T-helper 1 cell treated with Interleukin-12 subunit alpha and Interleukin-12 subunit beta and Interleukin-4 antibody, amounts not matched to agents 30 ng/mL and 1 ng/mL, for 36 hours (primary cell): ENCODE measurements around the gene KIAA1191. TPM values are rescaled to one million over a fixed set of nuclear protein-coding genes. Genes with fewer than 3 reads are reported as not detected.
"Not testable (repeated sequence)": the region's sequence is repeated elsewhere in the genome, so short reads cannot be mapped to it uniquely, and the experiment has no call there.

Experiments used
- intact Hi-C: fragments of 100-400 bp; cut with micrococcal nuclease; formaldehyde crosslinking; loops from one replicate; pipeline ENCODE4 v1.15.1; 2024
- total RNA-seq: library from RNA; stranded (reverse); gene quantifications from 2 replicates; pipeline ENCODE4 v1.2.3, GENCODE V29; 2022

KIAA1191 gene
- total RNA-seq, 1 donor from 2014 or later: 55.4 TPM

DNA sequence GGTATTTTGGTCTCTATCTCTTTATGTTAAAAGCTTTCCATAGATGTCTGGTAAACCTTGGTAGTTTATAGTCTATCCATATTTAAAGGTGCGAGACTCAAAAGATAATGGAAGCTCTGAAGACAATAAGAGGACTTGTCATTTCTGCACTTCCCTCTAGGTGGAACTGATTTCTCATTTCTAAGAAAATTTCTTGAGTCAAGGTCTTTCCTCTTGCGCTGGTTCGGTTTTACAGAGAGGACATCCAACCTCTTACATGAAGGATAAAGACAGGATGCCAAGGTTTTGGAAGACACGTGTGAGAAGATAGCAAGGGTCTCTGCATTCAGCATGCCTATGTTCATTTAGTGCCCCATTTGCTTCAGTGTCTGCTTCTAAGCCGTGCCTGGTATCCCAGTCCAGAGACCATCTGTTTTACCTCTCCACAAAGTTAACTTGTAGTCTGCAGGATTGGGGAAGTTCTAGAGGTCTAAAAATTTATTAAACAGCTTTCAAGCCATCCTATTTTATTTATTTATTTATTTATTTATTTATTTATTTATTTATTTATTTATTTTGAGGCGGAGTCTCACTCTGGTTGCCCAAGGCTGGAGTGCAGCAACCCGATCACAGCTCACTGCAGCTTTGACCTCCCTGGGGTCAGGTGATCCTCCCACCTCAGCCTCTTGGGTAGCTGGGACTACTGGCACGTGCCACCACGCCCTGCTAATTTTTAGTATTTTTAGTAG, 41.6 kb downstream of the KIAA1191 start:
- intact Hi-C loops: no loop called here

DNA sequence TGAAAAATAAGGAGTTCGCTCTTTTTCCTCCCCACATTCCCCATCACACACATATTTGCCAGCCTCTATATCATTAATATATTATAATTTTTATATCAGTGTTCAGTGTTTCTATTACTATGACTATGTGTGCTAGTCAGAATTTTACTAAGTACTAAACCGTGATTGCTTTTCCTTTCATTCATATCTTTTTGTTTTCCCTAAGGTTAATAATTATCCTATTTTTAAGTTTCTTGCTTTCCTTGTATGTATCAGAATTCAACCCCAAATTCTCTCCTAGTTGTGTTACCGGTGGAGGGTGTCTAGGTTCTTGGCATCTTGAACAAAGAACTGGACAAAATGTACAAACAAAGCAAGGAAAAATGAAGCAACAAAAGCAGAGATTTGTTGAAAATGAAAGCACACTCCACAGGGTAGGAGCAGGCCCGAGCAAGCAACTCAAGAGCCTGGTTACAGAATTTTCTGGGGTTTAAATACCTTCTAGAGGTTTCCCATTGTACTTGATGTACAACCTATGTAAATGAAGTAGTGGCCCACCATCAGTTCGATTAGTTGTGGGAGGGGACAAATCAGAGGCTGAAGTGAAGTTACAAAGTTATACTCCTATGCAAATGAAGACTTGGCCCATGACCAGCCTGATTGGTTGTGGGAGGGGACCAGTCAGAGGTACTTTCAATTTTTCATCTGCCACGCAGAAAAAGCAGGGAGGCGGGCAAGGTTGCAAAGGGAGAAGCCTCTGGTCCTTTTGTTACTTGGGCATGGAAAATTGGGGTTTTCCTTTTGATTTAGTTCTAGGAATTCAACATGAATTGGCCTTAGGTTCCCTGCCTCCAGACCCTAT, 43.8 kb downstream of the KIAA1191 start:
- intact Hi-C loops: no loop called here

DNA sequence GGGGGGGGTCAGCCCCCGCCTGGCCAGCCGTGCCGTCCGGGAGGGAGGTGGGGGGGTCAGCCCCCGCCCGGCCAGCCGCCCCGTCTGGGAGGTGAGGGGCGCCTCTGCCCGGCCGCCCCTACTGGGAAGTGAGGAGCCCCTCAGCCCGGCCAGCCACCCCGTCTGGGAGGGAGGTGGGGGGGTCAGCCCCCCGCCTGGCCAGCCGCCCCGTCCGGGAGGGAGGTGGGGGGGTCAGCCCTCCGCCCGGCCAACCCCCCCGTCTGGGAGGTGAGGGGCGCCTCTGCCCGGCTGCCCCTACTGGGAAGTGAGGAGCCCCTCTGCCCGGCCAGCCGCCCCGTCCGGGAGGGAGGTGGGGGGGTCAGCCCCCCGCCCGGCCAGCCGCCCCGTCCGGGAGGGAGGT, 56.2 kb downstream of the KIAA1191 start:
- intact Hi-C loops: not testable (repeated sequence)

Other genes with a start within 250 kb of the KIAA1191 start
- 34.3 and 35.8 TPM in 2 replicates for gene SIMC1, start 123.3 kb downstream of the KIAA1191 start, total RNA-seq
- gene ARL10, start 3.7 kb upstream of the KIAA1191 start, total RNA-seq: 8.5 and 9.0 TPM in 2 replicates
- 37.7 and 39.2 TPM in 2 replicates for gene NOP16, start 26.8 kb upstream of the KIAA1191 start, total RNA-seq
- gene HIGD2A, start 27.0 kb upstream of the KIAA1191 start, total RNA-seq: 99.1 and 109 TPM in 2 replicates
- gene CLTB, start 54.8 kb upstream of the KIAA1191 start, total RNA-seq: 67.8 and 71.0 TPM in 2 replicates
- 40.9 and 44.4 TPM in 2 replicates for gene FAF2, start 86.6 kb upstream of the KIAA1191 start, total RNA-seq
- 139 TPM in 2 replicates for gene RNF44, start 175.6 kb upstream of the KIAA1191 start, total RNA-seq
- gene CDHR2, start 187.6 kb upstream of the KIAA1191 start, total RNA-seq: 1.3 and 1.7 TPM in 2 replicates
- 2.2 and 2.6 TPM in 2 replicates for gene GPRIN1, start 248.4 kb upstream of the KIAA1191 start, total RNA-seq